ENCODE measurements around the gene GATAD1. TPM values are rescaled to one million over a fixed set of nuclear protein-coding genes. Genes with fewer than 3 reads are reported as not detected.

GATAD1 gene
- total and polyA plus RNA-seq, 10 of the 15 experiments (the other 5 are each of a cell fraction or from before 2014, with no cell fraction given): 5.5 to 45.2 (median 14.2) TPM

- ChIA-PET POLR2A (no interaction called here), CTCF (no interaction called here), SMC1A (ENCODE audit: uncharacterized antibody, unreplicated experiment) (no interaction called here), RAD21 (ENCODE audit: unreplicated experiment) (no interaction called here)
- no peak for ATAC-seq
- no peaks in the 10 kb centered on the region for H3K9me3 ChIP-seq (replicated peaks; ENCODE audit: control insufficient read depth, insufficient read depth, low read length)
- H3K4me3 ChIP-seq: no peak overlapping the region
- H2AFZ ChIP-seq (ENCODE audit: control insufficient read depth, low read depth, low read length): no peak overlapping the region
- no peaks in the 10 kb centered on the region for H4K20me1 ChIP-seq (ENCODE audit: control insufficient read depth, insufficient read depth)
- no peaks in the 10 kb centered on the region; a peak in 1 of 4 replicates for H3K36me3 ChIP-seq (ENCODE audit: control insufficient read depth in 2 of 2, insufficient read depth in 2 of 2, low read length in 1 of 2)
- TSS peak; percentile 20 for BruUV-seq (replicated peaks)
- no peaks in the 10 kb centered on the region for H3K4me1 ChIP-seq (ENCODE audit: control insufficient read depth, insufficient read depth, low read length)
- FAIRE-seq: no peak
- intact Hi-C loops (cut with micrococcal nuclease; ENCODE audit: unreplicated experiment): no loop called here
- no peaks in the 10 kb centered on the region for H3K27me3 ChIP-seq (replicated peaks in 1 of 2; ENCODE audit: control insufficient read depth in 2 of 2, insufficient read depth in 2 of 2, low read length in 1 of 2)
- no peak overlapping the region for H3K27ac ChIP-seq (ENCODE audit: control insufficient read depth, insufficient read depth)
- H3K79me2 ChIP-seq (ENCODE audit: control insufficient read depth, insufficient read depth, low read length): no peaks in the 10 kb centered on the region
- no peak overlapping the region for H3K4me2 ChIP-seq (ENCODE audit: control insufficient read depth, insufficient read depth)
- TF ChIP-seq GABPA (IDR thresholded peaks at IDR 0.05; ENCODE audit: low read depth) (no peak), MAX (IDR thresholded peaks at IDR 0.05; ENCODE audit: low read depth, low read length) (no peak), NBN (IDR thresholded peaks at IDR 0.05) (no peak), CEBPB (IDR thresholded peaks at IDR 0.05; ENCODE audit: borderline replicate concordance in 1 of 2, low read depth in 2 of 2, low read length in 2 of 2) (no peak), ATF7 (IDR thresholded peaks at IDR 0.05; ENCODE audit: low read depth) (no peak), LARP7 (IDR thresholded peaks at IDR 0.05) (no peak), SREBF1 (IDR thresholded peaks at IDR 0.05; ENCODE audit: low read length) (no peak), TBL1XR1 (IDR thresholded peaks at IDR 0.05; ENCODE audit: low read depth, low read length) (no peak), EZH2 (IDR thresholded peaks at IDR 0.05; ENCODE audit: borderline replicate concordance, control insufficient read depth, low read depth, low read length) (no peak), EED (IDR thresholded peaks at IDR 0.05; ENCODE audit: low read depth) (no peak), E4F1 (IDR thresholded peaks at IDR 0.05; ENCODE audit: borderline replicate concordance, partially characterized antibody) (no peak), CBFB (IDR thresholded peaks at IDR 0.05; ENCODE audit: low read depth) (no peak), RAD51 (IDR thresholded peaks at IDR 0.05) (no peak), E2F8 (IDR thresholded peaks at IDR 0.05; ENCODE audit: low read depth, partially characterized antibody) (no peak)
- WGBS (ENCODE audit: insufficient coverage, insufficient replicate concordance, low lambda C conversion rate, missing lambda C conversion rate): 66% methylated on average over 2 of the region's 2 CpGs
- no peak for DNase-seq (ENCODE audit: low read depth, low spot score)
- no peak overlapping the region for H3K9ac ChIP-seq (ENCODE audit: control insufficient read depth, insufficient read depth, low read length)
- in situ Hi-C loops (cut with MboI): no loop called here
Observed at GRCh38 chr7:92506363-92506762, 59.1 kb downstream of the GATAD1 start.

Measured in GM12878 (cell line).